Uterus (tissue), 2 donors: ENCODE measurements around the gene MRPL36.

Experiments used
- CTCF ChIP-seq, 4 experiments: fragments of 200-600 bp in 2 of 4; fragments of 450-650 bp in 2 of 4; sonication (generic) in 2 of 4; IDR thresholded peaks; one replicate each; pipeline ENCODE4 v1.5.1; 2016 to 2019; ENCODE audit warnings: antibody characterized with exemption in 4 of 4, mild to moderate bottlenecking in 2 of 4, moderate library complexity in 1 of 4
- POLR2A ChIP-seq, 2 donors: fragments of 450-650 bp; IDR thresholded peaks; one replicate each; pipeline ENCODE4 v1.6.1; 2016; ENCODE audit warnings: antibody characterized with exemption in 2 of 2, mild to moderate bottlenecking in 1 of 2, moderate library complexity in 1 of 2

- TF ChIP-seq CTCF (IDR thresholded peaks at IDR 0.05) (no peak), POLR2A (IDR thresholded peaks at IDR 0.05) (no peak)
Observed at GRCh38 chr5:1789834-1790471, 9.7 kb downstream of the MRPL36 start.
